C4-2B (cell line): Measurements from ENCODE around the gene C11orf97.

ENCODE experiments used
- ZFX ChIP-seq: fragments of 450-650 bp; IDR thresholded peaks from 2 replicates; pipeline ENCODE4 v1.6.1; 2017
- TF ChIP-seq, protein P1 (sequence below): fragments of 450-650 bp; conservative IDR thresholded peaks from 2 replicates; pipeline ENCODE4 v1.5.1; 2017; ENCODE audit warnings: mild to moderate bottlenecking

DNA sequence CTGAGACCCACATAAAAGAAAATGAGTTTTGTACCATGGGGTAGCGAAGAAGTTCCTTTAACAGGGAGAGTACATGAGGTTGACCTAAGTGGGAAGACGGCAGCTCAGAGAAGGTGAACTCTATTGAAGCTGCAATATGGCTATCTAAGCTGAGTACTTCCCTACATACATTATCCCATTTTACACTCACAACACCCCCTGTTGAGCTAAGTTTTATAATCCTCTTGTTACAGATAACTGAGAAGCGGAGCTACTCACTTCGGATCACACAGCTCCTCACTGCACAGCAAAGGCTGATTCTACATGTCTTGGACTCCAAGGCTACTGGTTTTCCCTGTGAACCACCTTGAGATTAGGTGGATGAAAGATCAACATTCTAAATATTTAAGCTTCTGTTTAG lies 46.7 kb downstream of the C11orf97 start:
- TF ChIP-seq, protein P1, sequence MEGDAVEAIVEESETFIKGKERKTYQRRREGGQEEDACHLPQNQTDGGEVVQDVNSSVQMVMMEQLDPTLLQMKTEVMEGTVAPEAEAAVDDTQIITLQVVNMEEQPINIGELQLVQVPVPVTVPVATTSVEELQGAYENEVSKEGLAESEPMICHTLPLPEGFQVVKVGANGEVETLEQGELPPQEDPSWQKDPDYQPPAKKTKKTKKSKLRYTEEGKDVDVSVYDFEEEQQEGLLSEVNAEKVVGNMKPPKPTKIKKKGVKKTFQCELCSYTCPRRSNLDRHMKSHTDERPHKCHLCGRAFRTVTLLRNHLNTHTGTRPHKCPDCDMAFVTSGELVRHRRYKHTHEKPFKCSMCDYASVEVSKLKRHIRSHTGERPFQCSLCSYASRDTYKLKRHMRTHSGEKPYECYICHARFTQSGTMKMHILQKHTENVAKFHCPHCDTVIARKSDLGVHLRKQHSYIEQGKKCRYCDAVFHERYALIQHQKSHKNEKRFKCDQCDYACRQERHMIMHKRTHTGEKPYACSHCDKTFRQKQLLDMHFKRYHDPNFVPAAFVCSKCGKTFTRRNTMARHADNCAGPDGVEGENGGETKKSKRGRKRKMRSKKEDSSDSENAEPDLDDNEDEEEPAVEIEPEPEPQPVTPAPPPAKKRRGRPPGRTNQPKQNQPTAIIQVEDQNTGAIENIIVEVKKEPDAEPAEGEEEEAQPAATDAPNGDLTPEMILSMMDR: no peak
- no peak for TF ChIP-seq ZFX
